Muscle of arm (tissue), 12 donors: ENCODE measurements around the gene RPL36. TPM values are rescaled to one million over a fixed set of nuclear protein-coding genes. Genes with fewer than 3 reads are reported as not detected.

Experiments
- DNase-seq: peaks from one replicate; pipeline ENCODE4 v3.0.0-alpha.2; 2013
- polyA plus RNA-seq, 12 donors: library from polyadenylated mRNA; unstranded; fragments of 120-200 nt; gene quantifications; one replicate each; pipeline ENCODE4 v1.2.1, GENCODE V29; 2013; ENCODE audit not compliant: insufficient read length in 12 of 12

RPL36 gene
- polyA plus RNA-seq, 12 donors, result 913 to 2,217 (median 1,062) TPM

DNA sequence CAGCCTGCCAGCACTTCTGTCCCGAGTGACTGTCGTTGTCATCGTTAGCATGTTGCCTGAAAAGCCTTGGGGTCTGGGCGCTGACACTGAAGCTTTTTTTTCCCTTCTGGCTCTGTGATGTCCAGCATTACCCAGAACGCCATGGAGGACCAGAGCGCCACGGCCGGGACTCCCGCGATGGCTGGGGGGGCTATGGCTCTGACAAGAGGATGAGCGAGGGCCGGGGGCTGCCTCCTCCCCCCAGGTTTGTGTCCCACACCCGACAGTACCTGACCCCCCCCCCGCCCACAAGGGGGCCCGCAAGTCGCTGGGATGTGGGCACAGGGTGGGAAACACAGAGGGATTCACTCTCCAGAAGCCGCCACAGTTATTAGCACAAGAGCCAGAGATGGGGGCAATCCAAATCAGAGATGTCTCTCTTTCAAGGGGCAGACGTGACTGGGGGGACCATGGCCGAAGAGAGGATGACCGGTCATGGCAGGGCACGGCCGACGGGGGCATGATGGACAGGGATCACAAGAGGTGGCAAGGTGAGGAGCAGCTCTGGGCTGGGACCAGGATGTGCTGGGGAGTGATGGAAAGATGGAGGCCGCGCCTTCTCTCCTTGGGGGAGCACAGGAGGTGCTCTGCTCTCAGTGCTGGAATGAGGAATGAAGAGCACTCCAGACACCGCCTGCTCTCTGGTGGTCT is 23.0 kb upstream of the RPL36 start:
- no peak for DNase-seq

DNA sequence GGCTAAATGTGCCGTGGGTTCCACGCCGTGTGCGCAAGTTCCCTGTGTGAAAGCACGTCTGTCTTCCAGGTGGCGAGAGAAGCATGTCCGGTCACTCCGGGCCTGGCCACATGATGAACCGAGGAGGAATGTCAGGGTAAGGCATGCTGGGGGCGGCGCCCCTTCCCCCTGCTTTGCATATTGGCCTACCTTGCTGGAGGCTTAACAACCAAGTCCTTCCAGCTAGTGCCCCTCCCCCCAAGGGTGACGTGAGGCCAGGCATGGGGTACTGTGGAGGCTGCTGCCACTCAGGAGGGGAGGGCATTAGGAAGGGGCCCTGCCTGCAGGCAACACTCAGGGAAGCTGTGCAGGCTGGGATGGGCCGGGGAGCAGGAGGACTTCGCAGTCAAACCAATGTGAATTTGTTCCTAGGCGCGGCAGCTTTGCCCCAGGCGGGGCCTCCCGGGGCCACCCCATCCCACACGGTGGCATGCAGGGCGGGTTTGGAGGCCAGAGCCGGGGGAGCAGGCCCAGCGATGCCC is 22.3 kb upstream of the RPL36 start:
- no peak for DNase-seq

DNA sequence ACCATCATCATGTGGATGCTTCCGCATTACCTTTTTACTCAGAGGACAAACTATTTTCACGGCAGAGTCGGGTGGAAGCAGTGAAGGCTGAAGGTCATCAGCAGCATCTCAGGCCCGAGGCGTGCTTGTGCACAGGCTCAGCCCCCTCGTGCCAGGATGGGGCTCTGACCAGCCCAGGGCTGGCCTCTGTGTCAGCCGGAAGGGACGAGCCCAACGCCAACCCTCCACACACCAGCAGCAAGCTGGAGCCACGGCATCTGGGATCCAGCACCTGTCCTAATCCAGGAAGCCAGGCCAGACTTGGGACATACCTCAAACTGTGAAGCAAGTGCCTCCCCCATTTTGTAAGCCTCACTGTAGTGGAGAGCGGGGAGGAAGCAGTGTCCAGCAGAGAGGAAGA is 20.9 kb upstream of the RPL36 start:
- no peak for DNase-seq

DNA sequence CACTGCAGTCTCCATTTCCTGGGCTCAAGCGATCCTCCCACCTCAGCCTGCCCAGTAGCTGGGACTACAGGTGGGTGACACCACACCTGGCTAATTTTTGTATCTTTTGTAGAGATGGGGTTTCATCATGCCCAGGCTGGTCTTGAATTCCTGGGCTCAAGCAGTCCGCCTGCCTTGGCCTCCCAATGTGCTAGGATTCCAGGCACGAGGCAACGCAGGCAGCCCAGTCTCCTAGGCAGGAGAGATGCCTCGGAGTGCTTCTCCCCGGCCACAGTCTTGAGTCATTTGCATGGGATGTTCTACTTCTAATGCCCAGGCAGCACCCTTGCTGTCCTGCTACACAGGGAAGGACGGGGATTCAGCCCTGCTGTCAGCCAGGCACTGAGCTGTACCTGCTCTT is 18.5 kb upstream of the RPL36 start:
- DNase-seq, result no peak

DNA sequence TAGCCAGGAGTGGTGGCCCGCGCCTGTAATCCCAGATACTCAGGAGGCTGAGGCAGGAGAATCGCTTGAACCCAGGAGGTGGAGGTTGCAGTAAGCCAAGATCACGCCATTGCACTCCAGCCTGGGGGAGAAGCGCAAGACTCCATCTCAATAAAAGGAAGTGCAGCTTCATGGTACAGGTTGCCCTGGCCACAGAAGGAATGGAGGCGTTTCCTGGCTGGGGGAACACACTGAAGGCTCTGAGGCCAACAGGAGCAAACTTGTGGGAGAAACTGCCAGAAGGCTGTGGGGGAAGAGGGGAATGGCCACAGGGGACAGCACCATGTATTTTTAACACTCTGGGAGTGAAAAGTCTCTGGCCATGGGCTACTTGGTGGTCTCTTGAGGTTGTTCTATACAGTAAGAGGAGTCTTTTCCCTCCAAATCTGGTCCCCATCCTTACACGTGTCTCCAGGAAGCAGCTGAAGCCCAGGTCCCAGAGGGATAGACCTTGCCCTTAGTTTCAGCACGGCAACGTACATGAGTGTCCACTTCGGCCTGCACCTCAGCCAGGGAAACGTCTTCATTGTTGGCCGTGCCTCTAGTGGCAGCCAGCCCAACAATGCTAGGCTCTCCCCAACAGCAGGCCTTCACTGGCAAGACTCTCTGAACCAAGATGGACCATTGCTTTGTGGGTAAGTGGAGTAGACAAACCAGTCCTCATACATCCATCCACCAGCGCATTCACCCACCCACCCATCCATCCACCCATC is 17.2 kb upstream of the RPL36 start:
- DNase-seq, result no peak

DNA sequence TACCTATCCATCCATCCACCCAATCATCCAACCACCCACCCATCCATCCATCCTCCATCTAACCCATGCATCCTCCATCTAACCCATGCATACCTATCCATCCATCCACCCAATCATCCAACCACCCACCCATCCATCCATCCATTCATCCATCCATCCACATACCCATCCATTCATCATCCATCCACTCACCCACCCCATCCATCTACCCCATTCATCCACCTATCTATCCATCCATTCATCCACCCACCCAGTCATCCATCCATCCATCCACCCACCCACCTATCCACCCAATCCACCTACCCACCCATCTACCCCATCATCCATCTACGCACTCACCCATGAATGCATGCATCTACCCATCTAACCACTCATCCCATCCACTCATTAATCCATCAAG is 16.3 kb upstream of the RPL36 start:
- DNase-seq, result no peak

DNA sequence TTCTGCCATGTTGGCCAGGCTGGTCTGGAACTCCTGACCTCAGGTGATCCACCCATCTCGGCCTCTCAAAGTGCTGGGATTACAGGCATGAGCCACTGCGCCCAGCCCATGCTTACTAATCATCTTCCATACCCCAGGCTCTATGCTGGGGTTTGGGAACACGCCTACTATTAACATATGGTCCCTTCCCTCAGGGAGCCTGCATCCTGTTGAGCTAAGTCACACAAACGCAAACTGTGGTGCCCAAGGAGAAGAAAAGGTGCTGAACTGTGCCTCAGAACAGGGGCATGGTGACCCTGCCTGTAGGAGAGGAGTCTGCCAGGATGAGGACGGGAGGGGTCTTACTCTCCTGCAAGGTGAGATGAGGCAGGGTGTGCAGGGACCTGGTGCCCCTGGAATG is 15.4 kb upstream of the RPL36 start:
- DNase-seq, result no peak

DNA sequence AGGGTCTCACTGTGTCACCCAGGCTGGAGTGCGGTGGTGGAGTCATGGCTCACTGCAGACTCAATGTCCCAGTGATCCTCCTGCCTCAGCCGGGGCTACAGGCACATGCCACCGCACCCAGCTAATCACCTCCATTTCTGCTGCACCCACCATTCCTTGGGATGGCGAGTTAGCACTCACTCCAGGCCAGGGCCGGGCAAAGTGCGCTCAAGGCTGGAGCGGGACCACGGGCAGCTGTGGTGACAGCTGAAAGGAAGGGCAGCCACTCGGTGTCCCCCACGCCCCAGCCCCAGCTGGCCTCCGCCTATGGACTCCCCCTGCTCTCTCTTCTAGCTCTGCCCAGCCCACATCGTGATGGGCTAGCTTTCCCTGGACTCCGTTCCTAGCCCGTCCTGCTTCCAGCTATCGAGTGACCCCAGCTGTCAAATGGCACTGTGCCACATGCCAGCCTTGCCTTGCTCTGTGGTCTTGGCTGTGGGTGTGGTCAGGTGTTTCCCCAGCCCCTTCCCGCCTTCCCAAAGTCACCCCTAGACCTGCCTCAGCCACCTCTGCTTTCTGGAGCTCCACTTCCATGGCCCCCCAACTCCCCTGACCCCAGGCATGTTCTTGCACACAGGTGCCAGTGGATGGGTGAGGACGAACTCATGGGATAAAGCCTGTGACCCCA is 13.9 kb upstream of the RPL36 start:
- DNase-seq, result peak; percentile 57

DNA sequence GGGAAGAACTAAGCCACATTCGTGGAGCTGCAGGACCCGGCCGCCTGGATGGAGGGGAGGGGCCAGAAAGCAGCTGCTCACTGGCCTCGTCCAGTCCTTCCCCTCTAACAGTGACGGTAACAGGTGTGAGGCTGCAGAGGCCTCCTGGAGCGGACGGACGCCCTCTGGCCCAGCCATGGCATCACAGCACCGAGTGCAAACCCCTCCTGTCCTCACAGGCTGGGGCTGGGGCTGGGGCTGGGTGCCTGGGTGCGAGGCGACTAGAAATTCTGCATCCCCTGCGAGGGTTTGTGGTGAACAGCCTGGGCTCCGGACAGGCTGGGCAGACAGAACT is 13.4 kb upstream of the RPL36 start:
- peak; percentile 39 for DNase-seq

DNA sequence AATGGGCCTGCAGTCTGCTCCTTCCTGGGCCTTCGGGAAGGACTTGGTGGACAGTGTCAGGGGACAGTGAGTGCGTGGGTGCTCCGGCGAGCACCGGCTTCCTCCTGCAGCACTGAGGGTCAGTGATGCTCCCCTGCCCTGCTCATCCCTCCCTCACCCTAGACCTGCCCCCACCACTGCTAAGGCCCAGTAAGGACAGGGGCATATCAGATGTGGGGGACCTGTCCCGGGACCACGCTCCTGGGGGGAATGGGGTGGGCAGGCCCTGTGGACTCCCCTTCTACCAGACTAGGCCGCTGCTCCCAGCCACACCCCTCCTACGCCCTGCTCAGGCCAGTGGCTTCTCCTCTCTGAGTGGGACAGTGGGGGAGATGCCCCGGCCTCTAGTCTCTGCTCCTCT is 13.0 kb upstream of the RPL36 start:
- no peak for DNase-seq

DNA sequence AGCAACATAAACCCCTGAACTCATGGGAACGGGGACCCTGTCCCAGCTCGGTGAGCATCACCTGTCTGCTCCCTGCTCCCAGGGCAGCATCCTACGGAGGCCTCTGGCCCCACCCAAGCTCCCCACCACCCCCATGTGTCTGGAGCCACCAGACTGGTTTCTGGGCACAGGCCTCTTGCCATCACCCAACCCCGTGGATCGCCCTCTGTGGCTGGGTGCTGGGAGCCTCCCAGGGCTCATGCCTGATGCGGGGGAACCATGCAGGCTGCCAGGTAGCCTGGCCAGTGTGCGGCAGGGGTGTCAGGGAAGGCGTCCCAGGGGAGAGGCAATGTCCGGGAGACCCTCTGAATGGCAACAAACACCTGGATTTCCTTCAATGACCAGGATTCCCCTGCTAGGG is 12.5 kb upstream of the RPL36 start:
- DNase-seq, result no peak

DNA sequence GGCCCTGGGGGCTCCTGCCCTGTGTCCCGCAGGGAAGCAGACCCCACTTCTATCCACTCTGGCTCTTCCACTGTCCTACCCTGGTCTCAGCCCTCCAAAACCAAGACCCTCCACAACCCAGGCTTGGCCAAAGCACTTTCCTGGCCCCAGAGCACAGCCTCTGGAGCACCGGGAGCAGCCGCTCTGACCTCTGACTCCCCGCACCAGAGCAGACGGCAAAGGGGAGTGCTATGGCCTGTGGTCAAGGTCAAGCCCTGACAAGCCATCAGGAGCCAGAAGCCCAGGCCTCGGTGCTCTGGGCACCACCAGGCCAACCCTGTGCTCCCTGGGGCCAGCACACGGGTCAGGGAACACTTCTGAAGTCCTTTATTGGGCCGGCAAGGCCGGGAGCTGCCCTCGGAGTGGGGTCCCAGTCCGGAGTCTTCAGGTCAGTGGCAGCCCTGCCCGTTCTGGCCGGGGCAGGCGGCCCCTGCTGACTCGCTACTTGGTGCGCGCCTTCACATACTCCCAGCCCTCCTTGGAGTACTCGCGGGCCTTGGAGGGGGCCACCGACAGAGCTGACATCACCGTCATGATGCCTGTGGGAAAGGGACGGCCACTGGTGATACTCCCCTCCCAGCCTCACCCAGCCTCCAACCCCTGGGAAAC is 11.9 kb upstream of the RPL36 start:
- DNase-seq, result no peak

DNA sequence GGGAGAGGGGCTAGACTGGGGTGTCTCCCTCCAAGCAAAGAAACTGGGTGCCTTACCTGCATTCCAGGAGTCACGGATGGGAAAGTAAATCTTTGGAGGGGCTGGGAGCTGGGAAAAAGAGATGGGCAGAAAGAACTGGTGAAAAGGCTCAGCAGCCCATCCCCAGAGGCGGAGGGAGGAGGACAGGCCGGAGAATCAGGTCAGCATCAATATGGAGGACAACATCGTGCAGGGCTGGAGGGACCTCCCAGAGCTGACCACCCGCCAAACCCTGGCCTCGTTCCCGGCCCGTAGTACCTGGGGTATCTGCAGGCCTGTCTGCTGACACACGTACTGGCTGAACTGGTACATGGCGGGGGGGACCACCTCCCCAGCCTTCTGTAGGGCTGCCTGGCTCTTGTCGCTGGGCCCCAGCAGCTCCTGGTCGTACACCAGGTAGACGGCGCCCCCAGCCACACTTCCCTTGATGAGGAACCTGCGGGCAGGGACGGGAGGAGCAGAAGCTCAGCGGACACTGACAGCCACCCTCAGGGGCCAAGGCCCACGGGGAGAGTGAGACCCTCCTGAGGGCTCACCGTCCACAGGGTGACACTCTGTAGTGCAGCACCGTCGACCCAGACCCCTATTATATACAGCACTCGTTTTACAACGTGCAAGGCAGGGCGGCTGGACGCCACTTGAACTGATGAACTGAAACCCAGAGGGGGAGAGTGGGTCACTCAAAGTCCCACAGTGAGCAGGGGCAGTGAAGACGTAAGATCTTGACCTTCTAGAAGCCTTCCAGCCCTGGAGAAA is 10.6 kb upstream of the RPL36 start:
- DNase-seq, result no peak

DNA sequence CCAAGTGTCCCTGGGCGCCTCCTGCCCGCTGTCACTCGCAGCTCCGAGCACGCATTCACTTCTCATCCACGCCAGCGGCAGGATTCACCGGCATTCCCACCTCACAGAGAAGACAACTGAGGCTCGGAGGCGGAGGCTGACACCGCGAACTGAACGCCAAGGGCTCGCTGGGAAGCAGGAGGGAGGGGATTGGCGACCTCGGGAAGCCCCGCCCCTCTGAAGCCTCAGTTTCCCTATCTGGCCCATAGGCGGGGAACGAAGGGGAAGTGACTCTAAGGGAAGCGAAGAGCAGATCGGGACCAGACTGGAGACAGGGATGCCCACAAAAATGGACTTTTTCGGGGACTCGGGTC is 10.0 kb upstream of the RPL36 start:
- DNase-seq, result peak; percentile 27

DNA sequence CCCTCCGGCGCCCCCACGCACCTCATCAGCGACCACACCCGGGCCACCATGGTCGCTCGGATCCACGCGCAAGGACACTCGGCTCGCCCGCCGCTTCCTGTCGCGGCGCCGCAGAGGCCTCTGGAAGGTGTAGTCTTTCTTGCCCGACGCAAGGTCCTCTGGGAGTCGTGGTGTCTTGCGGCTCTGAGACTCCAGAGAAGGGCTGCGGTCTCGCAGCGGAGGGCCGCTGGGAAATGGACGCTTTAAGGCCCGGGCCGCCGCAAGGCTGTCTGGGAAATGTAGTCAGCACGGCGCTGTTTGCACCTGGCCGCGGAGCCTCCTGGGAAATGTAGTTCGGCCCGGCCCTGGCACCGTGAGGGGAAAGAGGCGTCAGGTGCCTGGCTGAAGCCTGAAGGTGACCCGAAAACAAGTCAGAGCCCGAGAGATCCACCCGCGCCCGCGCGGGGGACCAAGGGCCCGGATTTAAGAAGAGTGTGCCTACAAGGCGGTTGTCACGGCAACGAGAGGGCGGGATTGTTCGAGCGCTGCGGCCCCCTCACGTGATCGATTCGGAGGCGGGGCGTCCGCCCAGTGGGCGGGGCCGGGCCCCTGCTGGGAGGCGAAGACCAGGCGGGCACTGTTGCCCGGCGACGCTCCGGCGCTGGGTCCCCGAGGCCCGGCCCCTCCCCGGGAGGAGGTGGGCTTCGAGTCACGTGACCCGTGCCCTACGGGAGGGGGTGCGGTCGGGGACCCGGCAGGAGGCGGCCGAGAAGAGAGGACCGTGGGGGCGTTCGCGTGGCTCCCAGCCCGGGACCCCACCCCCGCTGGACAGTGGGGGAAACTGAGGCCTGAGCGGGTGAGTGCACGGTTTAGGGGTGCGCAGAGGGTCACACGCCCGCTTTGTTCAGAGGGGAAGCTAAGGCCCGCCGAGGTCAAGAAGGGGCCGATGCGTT is 9.4 kb upstream of the RPL36 start, which contains the start of the genes HSD11B1L and MICOS13:
Gene HSD11B1L (plus strand): TSS at position 591 of the 932 bp plus-strand sequence. CDS start 3,806 bp downstream, outside the sequence.
Gene MICOS13 (minus strand): TSS at position 80 of the 932 bp plus-strand sequence. CDS start 30 bp downstream, at position 50.
- peak; percentile 98 for DNase-seq

DNA sequence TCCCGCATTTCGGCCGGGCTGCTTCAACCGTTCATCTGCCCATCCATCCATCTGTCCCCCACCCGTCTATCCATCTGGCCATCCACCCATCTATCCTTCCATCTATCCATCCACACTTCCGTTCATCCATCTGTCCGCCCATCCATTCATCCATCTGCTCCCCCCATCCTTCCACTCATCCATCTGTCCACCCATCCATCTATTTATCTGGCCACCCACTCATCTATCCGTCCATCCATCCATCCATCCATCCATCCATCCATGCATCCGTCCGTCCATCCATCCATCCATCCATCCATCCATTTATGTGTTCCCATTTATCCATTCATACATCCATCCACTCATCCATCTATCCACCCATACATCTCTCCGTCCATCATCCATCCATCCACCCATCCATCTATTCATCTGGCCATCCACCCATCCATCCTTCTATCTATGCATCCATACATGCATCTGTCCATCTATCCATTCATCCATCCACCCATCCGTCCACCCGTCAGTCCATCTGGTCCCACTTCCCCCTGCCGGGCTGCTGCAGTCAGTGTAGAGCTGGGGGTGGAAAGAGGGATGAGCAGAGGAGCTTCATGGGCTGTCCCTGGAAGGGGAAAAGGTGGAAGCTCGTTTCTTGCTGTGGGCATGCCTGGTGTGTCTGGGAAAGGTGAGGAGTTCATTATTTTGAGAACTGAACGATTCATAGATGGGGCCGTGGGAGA is 8.5 kb upstream of the RPL36 start:
- DNase-seq, result no peak

DNA sequence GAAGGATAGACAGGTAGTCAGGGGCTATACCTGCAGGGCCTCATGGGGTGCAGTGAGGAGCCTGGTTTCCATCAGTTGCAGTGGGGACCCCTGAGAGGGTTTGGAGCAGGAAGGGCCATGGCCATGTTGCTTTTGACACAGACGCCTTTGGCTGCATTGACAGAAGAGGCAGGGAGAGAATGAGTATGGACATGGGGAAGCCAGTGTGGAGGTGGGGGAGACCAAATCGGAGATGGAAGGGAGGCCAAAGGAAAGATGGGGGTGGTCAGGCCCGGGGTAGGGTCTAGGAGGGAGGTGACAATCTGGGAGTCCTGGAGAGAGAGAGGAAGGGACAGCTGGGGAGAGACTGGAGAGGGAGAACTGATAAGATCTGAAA is 8.0 kb upstream of the RPL36 start:
- no peak for DNase-seq

DNA sequence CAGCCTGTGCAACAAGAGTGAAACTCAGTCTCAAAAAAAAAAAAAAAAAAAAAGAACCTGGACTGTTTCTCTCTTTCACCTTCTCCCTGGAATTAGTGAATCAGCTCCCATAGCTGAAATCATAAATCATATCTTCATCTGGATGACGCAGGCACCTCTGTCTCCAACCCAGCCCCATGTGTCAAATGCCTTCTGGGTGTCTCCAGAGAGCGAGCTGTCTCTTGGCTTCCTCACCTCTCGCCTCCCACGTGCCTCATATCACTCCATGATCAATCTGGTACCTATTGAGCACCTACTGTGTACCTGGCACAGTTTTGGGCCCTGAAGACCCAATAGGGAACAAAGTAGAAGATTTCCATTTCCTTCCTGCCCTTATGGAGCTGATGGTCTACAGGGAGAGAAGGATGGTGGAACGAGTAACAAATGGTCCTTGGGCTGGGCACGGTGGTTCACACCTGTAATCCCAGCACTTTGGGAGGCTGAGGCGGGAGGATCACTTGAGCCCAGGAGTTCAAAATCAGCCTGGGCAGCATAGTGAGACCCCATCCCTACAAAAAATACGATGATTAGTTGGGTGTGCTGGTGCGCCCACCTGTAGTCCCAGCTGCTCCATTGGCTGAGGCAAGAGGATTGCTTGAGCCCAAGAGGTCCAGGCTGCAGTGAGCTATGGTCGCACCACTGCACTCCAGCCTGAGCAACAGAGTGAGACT is 6.8 kb upstream of the RPL36 start:
- DNase-seq, result no peak
